IMR-90 (cell line): ENCODE results near the gene SH3D21. TPM values are rescaled to one million over a fixed set of nuclear protein-coding genes. Genes with fewer than 3 reads are reported as not detected.
A peak's percentile ranks its signal among the peaks of the same experiment; 100 is the strongest.

ENCODE experiments used
- ATAC-seq: fragments of 200-7000 bp; cut with Tn5 transposase; 2 replicates; pipeline ENCODE4 v1.9.1; 2020; ENCODE audit warnings: low read depth, mild to moderate bottlenecking, moderate library complexity
- BruUV-seq: library from RNA; stranded (reverse); fragments of 400-500 nt; replicated peaks from 2 replicates; lab custom pipeline; 2021; lab: Mats Ljungman, UMichigan
- CTCF ChIA-PET: fragments of 300-600 bp; formaldehyde crosslinking; extraction: SDS; loops from one replicate; lab custom pipeline; 2021; ENCODE audit warnings: antibody characterized with exemption; lab: Yijun Ruan, JAX
- POLR2A ChIA-PET: fragments of 300-600 bp; sonication (Branson Sonifier 250); formaldehyde crosslinking; loops from one replicate; lab custom pipeline; 2022; ENCODE audit warnings: antibody characterized with exemption; ENCODE audit not compliant: unreplicated experiment; lab: Charles Lee
- DNase-seq: peaks from one replicate; pipeline ENCODE4 v3.0.0; 2013
- H2AFZ ChIP-seq: replicated peaks from 2 replicates; pipeline ENCODE3; 2013; ENCODE audit warnings: low read length, mild to moderate bottlenecking; ENCODE audit not compliant: poor library complexity
- H2AK5ac ChIP-seq: 2 replicates; pipeline ENCODE4 v1.6.1; 2013; ENCODE audit warnings: low read depth, low read length, inconsistent platforms
- H2AK9ac ChIP-seq: replicated peaks from 2 replicates; pipeline ENCODE3; 2013; ENCODE audit warnings: mild to moderate bottlenecking, low read depth, low read length, moderate library complexity; ENCODE audit not compliant: poor library complexity
- H2BK120ac ChIP-seq: 2 replicates; pipeline ENCODE4 v1.6.1; 2013; ENCODE audit warnings: low read depth, low read length, inconsistent platforms
- H2BK15ac ChIP-seq: 3 replicates; pipeline ENCODE4 v1.6.1; 2013; ENCODE audit warnings: low read depth, low read length, inconsistent platforms
- H2BK20ac ChIP-seq: 2 replicates; pipeline ENCODE4 v1.6.1; 2013; ENCODE audit warnings: low read depth, mild to moderate bottlenecking, inconsistent platforms, low read length, moderate library complexity
- H2BK5ac ChIP-seq: 2 replicates; pipeline ENCODE4 v1.6.1; 2013; ENCODE audit warnings: mild to moderate bottlenecking, low read depth, low read length, inconsistent platforms; ENCODE audit not compliant: poor library complexity, severe bottlenecking
- H3K14ac ChIP-seq: replicated peaks from 2 replicates; pipeline ENCODE4 v1.6.1; 2013; ENCODE audit warnings: low read depth, low read length, inconsistent platforms
- H3K18ac ChIP-seq: 2 replicates; pipeline ENCODE4 v1.6.1; 2013; ENCODE audit warnings: low read depth, low read length, control low read depth
- H3K23ac ChIP-seq: 2 replicates; pipeline ENCODE4 v1.6.1; 2013; ENCODE audit warnings: low read depth, low read length, inconsistent platforms
- H3K27ac ChIP-seq: 2 replicates; pipeline ENCODE4 v1.5.1; 2013; ENCODE audit warnings: mild to moderate bottlenecking, control low read depth, low read length; ENCODE audit not compliant: insufficient read depth
- H3K27me3 ChIP-seq: 2 replicates; pipeline ENCODE4 v1.6.1; 2013; ENCODE audit warnings: low read length; ENCODE audit not compliant: control insufficient read depth, insufficient read depth
- H3K36me3 ChIP-seq: 2 replicates; pipeline ENCODE4 v1.6.1; 2013; ENCODE audit warnings: low read length, mixed read lengths; ENCODE audit not compliant: control insufficient read depth, insufficient read depth
- H3K4ac ChIP-seq: 2 replicates; pipeline ENCODE4 v1.6.1; 2013; ENCODE audit warnings: low read depth, low read length, inconsistent platforms
- H3K4me1 ChIP-seq: 2 replicates; pipeline ENCODE4 v1.6.1; 2013; ENCODE audit warnings: low read length, mixed read lengths; ENCODE audit not compliant: control insufficient read depth, insufficient read depth
- H3K4me2 ChIP-seq: 2 replicates; pipeline ENCODE4 v1.6.1; 2013; ENCODE audit warnings: low read depth, mild to moderate bottlenecking, control low read depth, low read length, moderate library complexity
- H3K4me3 ChIP-seq: 2 replicates; pipeline ENCODE4 v1.5.1; 2013; ENCODE audit warnings: low read depth, mild to moderate bottlenecking, control low read depth, low read length, moderate library complexity; ENCODE audit not compliant: insufficient read depth
- H3K56ac ChIP-seq: 2 replicates; pipeline ENCODE4 v1.6.1; 2013; ENCODE audit warnings: low read length, inconsistent platforms; ENCODE audit not compliant: insufficient read depth; ENCODE audit errors: extremely low read depth
- H3K79me1 ChIP-seq, 2 experiments: 2 replicates each; pipeline ENCODE4 v1.6.1; 2013; ENCODE audit warnings: low read length in 2 of 2, inconsistent platforms in 1 of 2, low read depth in 1 of 2
- H3K9ac ChIP-seq: 2 replicates; pipeline ENCODE4 v1.6.1; 2013; ENCODE audit warnings: low read depth, low read length, control low read depth
- H3K9me1 ChIP-seq: 2 replicates; pipeline ENCODE4 v1.6.1; 2013; ENCODE audit warnings: low read length, inconsistent platforms; ENCODE audit not compliant: insufficient read depth
- H3K9me3 ChIP-seq: 2 replicates; pipeline ENCODE4 v1.6.1; 2013; ENCODE audit warnings: low read length; ENCODE audit not compliant: control insufficient read depth, insufficient read depth
- H4K20me1 ChIP-seq: 2 replicates; pipeline ENCODE4 v1.6.1; 2013; ENCODE audit warnings: low read length, inconsistent platforms; ENCODE audit not compliant: insufficient read depth
- H4K5ac ChIP-seq: 2 replicates; pipeline ENCODE4 v1.6.1; 2013; ENCODE audit warnings: mild to moderate bottlenecking, low read depth, low read length, control low read depth
- H4K8ac ChIP-seq, 2 experiments: 2 replicates each; pipeline ENCODE4 v1.6.1; 2013; ENCODE audit warnings: low read depth in 2 of 2, low read length in 2 of 2, control low read depth in 1 of 2, inconsistent platforms in 1 of 2
- H4K91ac ChIP-seq: 2 replicates; pipeline ENCODE4 v1.6.1; 2013; ENCODE audit warnings: low read depth, low read length, inconsistent platforms; ENCODE audit not compliant: insufficient read depth
- BHLHE40 ChIP-seq: fragments of 150-350 bp; IDR thresholded peaks from 2 replicates; pipeline ENCODE4 v1.6.1; 2016; ENCODE audit warnings: mild to moderate bottlenecking, low read depth, low read length
- CEBPB ChIP-seq: IDR thresholded peaks from 2 replicates; pipeline ENCODE4 v1.6.1; 2012; ENCODE audit warnings: low read depth, low read length, improper control_type of control experiment
- FOS ChIP-seq: fragments of 150-350 bp; IDR thresholded peaks from 2 replicates; pipeline ENCODE4 v1.6.1; 2016; ENCODE audit warnings: low read depth, low read length
- MAFK ChIP-seq: IDR thresholded peaks from 2 replicates; pipeline ENCODE4 v1.6.1; 2012; ENCODE audit warnings: low read depth, low read length, improper control_type of control experiment
- MAZ ChIP-seq: IDR thresholded peaks from 2 replicates; pipeline ENCODE4 v1.6.1; 2012; ENCODE audit warnings: low read depth, mild to moderate bottlenecking, low read length, improper control_type of control experiment, moderate library complexity, borderline replicate concordance
- MXI1 ChIP-seq: IDR thresholded peaks from 2 replicates; pipeline ENCODE4 v1.6.1; 2012; ENCODE audit warnings: low read depth, mild to moderate bottlenecking, low read length, moderate library complexity, borderline replicate concordance
- NFE2L2 ChIP-seq: fragments of 150-350 bp; IDR thresholded peaks from 2 replicates; pipeline ENCODE4 v1.6.1; 2016; ENCODE audit warnings: low read depth, mild to moderate bottlenecking, low read length
- POLR2A ChIP-seq: IDR thresholded peaks from 2 replicates; pipeline ENCODE4 v1.6.1; 2012; ENCODE audit warnings: mild to moderate bottlenecking, low read depth, low read length
- RAD21 ChIP-seq: IDR thresholded peaks from 2 replicates; pipeline ENCODE4 v1.6.1; 2012; ENCODE audit warnings: low read length, improper control_type of control experiment
- SMC3 ChIP-seq: fragments of 150-350 bp; IDR thresholded peaks from 2 replicates; pipeline ENCODE4 v1.6.1; 2016; ENCODE audit warnings: low read depth, mild to moderate bottlenecking, antibody characterized with exemption, low read length, moderate library complexity
- WGBS, 2 experiments: methylation state at CpG; one replicate each; pipeline versions ENCODE4 v1.1.5 to v1.1.7; 2013; ENCODE audit warnings: missing lambda C conversion rate in 2 of 2; ENCODE audit not compliant: insufficient read length in 1 of 2; ENCODE audit errors: extremely low coverage in 2 of 2; 5-methylcytosine and 5-hydroxymethylcytosine counted together
- dilution Hi-C: fragments of 300-500 bp; cut with HindIII; formaldehyde crosslinking; loops from one replicate; pipeline ENCODE4 v1.14.3; 2018; ENCODE audit warnings: low sequenced_read_pairs; ENCODE audit not compliant: unreplicated experiment
- in situ Hi-C: fragments of 300-500 bp; cut with MboI; formaldehyde crosslinking; loops from 3 replicates; pipeline ENCODE4 v1.14.3; 2019; ENCODE audit warnings: low sequenced_read_pairs, inconsistent platforms, mixed read lengths
- intact Hi-C: fragments of 100-400 bp; cut with micrococcal nuclease; formaldehyde crosslinking; loops from 2 replicates; pipeline ENCODE4 v1.10.0; 2022
- polyA plus RNA-seq, 3 experiments: library from polyadenylated mRNA; depleted of rRNA; stranded (reverse); fragments of >200 nt; gene quantifications; 2 replicates each; pipeline ENCODE4 v1.2.3, GENCODE V29; 2012; ENCODE audit warnings: low replicate concordance in 1 of 3
- total RNA-seq: library from RNA; depleted of rRNA; stranded (reverse); fragments of >200 nt; gene quantifications from 2 replicates; pipeline ENCODE4 v1.2.3, GENCODE V29; 2012
- TF ChIP-seq, protein P1 (sequence below): conservative IDR thresholded peaks from 2 replicates; pipeline ENCODE4 v1.5.1; 2012; ENCODE audit warnings: mild to moderate bottlenecking, low read depth, low read length, improper control_type of control experiment
- TF ChIP-seq, protein P2 (sequence below): fragments of 150-350 bp; IDR thresholded peaks from 2 replicates; pipeline ENCODE4 v1.6.1; 2016; ENCODE audit warnings: low read depth, mild to moderate bottlenecking, low read length, moderate library complexity, borderline replicate concordance

SH3D21 gene
- total and polyA plus RNA-seq, 2 of the 4 experiments (the other 2 are of a cell fraction) = 1.8 to 11.9 TPM

DNA sequence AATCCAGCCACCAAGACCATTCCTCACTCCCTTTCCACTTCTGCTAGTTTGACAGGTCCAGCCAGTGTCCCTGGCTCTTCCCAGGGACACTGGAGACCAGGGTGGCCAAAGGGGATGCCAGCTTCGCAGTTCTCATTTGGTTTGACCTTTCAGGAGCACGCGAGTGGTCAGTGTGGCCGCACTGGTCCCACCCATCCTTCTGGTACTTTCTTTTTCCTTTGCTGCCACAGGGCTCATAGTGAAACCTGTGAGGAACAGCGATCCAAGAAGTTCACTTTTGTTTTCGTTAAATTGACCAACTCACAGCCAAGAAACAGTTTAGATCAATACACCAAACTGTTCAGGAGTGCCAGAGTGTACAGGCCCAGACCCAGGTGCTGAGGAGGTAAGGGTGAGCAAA, 31.7 kb downstream of the SH3D21 start:
- Histone ChIP-seq H3K27me3 (no peaks in the 10 kb centered on the region), H3K18ac (no peak overlapping the region), H3K23ac (no peak overlapping the region), H4K20me1 (no peaks in the 10 kb centered on the region), H3K14ac (no peak overlapping the region), H3K79me1 (peaks cover 0 to 1% of the 10 kb centered on the region in 2 experiments; a peak in 1 of 4 replicates), H3K9me3 (no peaks in the 10 kb centered on the region), H3K4me1 (peaks cover under 1% of the 10 kb centered on the region; the same call in 1 of the 2 replicates), H3K4me2 (no peak overlapping the region), H3K9me1 (no peaks in the 10 kb centered on the region), H3K4ac (no peak overlapping the region), H2BK5ac (no peak overlapping the region), H3K9ac (no peak overlapping the region), H3K56ac (no peak overlapping the region), H4K8ac (no peak overlapping the region), H3K27ac (no peak overlapping the region), H4K91ac (no peak overlapping the region), H2AK5ac (peak overlapping the region; percentile 44; the same call in 1 of the 2 replicates), H2AK9ac (no peak overlapping the region), H4K5ac (no peak overlapping the region), H2BK120ac (no peak overlapping the region), H2BK15ac (no peak overlapping the region), H3K36me3 (peaks cover 26% of the 10 kb centered on the region; the same call in 1 of the 2 replicates), H2BK20ac (no peak overlapping the region), H2AFZ (no peak overlapping the region), H3K4me3 (no peak overlapping the region)
- WGBS, 2 experiments = 89% methylated on average over 5 of the region's 6 CpGs; no CpG with 5 or more reads in 1 of the 2 experiments
- dilution Hi-C loops = no loop called here
- TF ChIP-seq MAZ (no peak), RAD21 (no peak), POLR2A (no peak), CEBPB (no peak), MXI1 (no peak), FOS (no peak), BHLHE40 (no peak), SMC3 (no peak), NFE2L2 (no peak), MAFK (no peak)
- TF ChIP-seq, protein P1, sequence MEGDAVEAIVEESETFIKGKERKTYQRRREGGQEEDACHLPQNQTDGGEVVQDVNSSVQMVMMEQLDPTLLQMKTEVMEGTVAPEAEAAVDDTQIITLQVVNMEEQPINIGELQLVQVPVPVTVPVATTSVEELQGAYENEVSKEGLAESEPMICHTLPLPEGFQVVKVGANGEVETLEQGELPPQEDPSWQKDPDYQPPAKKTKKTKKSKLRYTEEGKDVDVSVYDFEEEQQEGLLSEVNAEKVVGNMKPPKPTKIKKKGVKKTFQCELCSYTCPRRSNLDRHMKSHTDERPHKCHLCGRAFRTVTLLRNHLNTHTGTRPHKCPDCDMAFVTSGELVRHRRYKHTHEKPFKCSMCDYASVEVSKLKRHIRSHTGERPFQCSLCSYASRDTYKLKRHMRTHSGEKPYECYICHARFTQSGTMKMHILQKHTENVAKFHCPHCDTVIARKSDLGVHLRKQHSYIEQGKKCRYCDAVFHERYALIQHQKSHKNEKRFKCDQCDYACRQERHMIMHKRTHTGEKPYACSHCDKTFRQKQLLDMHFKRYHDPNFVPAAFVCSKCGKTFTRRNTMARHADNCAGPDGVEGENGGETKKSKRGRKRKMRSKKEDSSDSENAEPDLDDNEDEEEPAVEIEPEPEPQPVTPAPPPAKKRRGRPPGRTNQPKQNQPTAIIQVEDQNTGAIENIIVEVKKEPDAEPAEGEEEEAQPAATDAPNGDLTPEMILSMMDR = no peak
- TF ChIP-seq, protein P2, sequence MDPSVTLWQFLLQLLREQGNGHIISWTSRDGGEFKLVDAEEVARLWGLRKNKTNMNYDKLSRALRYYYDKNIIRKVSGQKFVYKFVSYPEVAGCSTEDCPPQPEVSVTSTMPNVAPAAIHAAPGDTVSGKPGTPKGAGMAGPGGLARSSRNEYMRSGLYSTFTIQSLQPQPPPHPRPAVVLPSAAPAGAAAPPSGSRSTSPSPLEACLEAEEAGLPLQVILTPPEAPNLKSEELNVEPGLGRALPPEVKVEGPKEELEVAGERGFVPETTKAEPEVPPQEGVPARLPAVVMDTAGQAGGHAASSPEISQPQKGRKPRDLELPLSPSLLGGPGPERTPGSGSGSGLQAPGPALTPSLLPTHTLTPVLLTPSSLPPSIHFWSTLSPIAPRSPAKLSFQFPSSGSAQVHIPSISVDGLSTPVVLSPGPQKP = no peak
- intact Hi-C loops = no loop called here
- no peak for DNase-seq
- in situ Hi-C loops = loop anchor here (5.0 kb wide), 1 partner anchor 84 kb away; no protein-coding TSS in a partner anchor
- CTCF ChIA-PET = interaction anchor here (0.6 kb wide), 1 partner anchor 22 kb away, joined by 4 read pairs; no protein-coding TSS in a partner anchor
- no peak for ATAC-seq
- POLR2A ChIA-PET = no interaction called here
- no TSS peak for BruUV-seq
